ENCODE measurements around the gene SRRM1. TPM values are rescaled to one million over a fixed set of nuclear protein-coding genes. Genes with fewer than 3 reads are reported as not detected.
"Not testable (repeated sequence)": the region's sequence is repeated elsewhere in the genome, so short reads cannot be mapped to it uniquely, and the experiment has no call there.

Gene SRRM1
- total RNA-seq, 1 experiment from 2014 or later = 290 TPM

DNA sequence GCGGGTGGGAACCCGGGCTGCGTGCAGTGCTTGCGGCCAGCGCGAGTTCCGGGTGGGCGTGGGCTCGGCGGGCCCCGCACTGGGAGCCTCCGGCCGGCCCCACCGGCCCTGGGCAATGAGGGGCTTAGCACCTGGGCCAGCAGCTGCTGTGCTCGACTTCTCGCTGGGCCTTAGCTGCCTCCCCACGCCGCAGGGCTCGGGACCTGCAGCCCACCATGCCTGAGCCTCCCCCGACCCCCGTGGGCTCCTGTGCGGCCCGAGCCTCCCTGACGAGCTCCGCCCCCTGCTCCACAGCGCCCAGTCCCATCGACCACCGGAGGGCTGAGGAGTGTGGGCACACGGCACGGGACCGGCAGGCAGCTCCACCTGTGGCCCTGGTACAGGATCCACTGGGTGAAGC, 78.4 kb downstream of the SRRM1 start:
- Histone ChIP-seq H3K4me2 (ENCODE audit: insufficient read depth, insufficient read length, low read length) (no peak overlapping the region), H4K91ac (ENCODE audit: insufficient read length, low read depth, low read length) (no peak overlapping the region), H3K27ac (ENCODE audit: insufficient read length, low read depth, low read length) (no peak overlapping the region), H3K79me1 (ENCODE audit: insufficient read depth, low read depth, low read length, poor library complexity, severe bottlenecking) (no peaks in the 10 kb centered on the region), H2AK5ac (ENCODE audit: insufficient read length, low read length) (no peak overlapping the region), H3T11ph (ENCODE audit: low read length) (no peak overlapping the region), H3K23ac (ENCODE audit: insufficient read length, low read depth, low read length) (no peak overlapping the region), H4K8ac (replicated peaks; ENCODE audit: insufficient read length, low read depth, low read length) (no peak overlapping the region), H3K14ac (ENCODE audit: insufficient read depth, low read length) (no peak overlapping the region), H3K9ac (ENCODE audit: extremely low read depth, insufficient read length, low read length) (no peak overlapping the region), H2BK5ac (ENCODE audit: insufficient read length, low read length) (no peak overlapping the region), H3K4ac (ENCODE audit: low read depth, low read length) (no peak overlapping the region), H2BK15ac (ENCODE audit: low read depth, low read length) (no peak overlapping the region), H3K27me3 (ENCODE audit: insufficient read depth, low read length) (no peaks in the 10 kb centered on the region), H3K9me3 (ENCODE audit: control insufficient read depth, low read depth, low read length) (no peaks in the 10 kb centered on the region), H2BK20ac (ENCODE audit: low read depth, low read length, poor library complexity, severe bottlenecking) (no peak overlapping the region), H4K5ac (ENCODE audit: insufficient read length, low read depth, low read length) (no peak overlapping the region), H3K18ac (ENCODE audit: insufficient read length, low read depth, low read length) (no peak overlapping the region), H2BK120ac (ENCODE audit: low read depth, low read length, poor library complexity, severe bottlenecking) (no peak overlapping the region), H2AFZ (ENCODE audit: low read length) (no peak overlapping the region), H3K79me2 (ENCODE audit: insufficient read depth, low read length) (no peaks in the 10 kb centered on the region), H4K20me1 (ENCODE audit: control insufficient read depth, insufficient read depth, insufficient read length) (no peaks in the 10 kb centered on the region), H3K4me1 (ENCODE audit: insufficient read depth, low read length) (peaks cover 4% of the 10 kb centered on the region; the same call in 1 of the 2 replicates), H3K23me2 (ENCODE audit: insufficient read length, low read depth, low read length, poor library complexity, severe bottlenecking) (no peaks in the 10 kb centered on the region), H3K56ac (ENCODE audit: insufficient read length, low read depth, low read length) (no peak overlapping the region), H2BK12ac (ENCODE audit: insufficient read length, low read depth, low read length) (no peak overlapping the region)
- WGBS (ENCODE audit: extremely low coverage, insufficient read length, low lambda C conversion rate) = no CpG with 5 or more reads among the region's 31 CpGs
- TF ChIP-seq, protein P1, sequence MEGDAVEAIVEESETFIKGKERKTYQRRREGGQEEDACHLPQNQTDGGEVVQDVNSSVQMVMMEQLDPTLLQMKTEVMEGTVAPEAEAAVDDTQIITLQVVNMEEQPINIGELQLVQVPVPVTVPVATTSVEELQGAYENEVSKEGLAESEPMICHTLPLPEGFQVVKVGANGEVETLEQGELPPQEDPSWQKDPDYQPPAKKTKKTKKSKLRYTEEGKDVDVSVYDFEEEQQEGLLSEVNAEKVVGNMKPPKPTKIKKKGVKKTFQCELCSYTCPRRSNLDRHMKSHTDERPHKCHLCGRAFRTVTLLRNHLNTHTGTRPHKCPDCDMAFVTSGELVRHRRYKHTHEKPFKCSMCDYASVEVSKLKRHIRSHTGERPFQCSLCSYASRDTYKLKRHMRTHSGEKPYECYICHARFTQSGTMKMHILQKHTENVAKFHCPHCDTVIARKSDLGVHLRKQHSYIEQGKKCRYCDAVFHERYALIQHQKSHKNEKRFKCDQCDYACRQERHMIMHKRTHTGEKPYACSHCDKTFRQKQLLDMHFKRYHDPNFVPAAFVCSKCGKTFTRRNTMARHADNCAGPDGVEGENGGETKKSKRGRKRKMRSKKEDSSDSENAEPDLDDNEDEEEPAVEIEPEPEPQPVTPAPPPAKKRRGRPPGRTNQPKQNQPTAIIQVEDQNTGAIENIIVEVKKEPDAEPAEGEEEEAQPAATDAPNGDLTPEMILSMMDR (conservative IDR thresholded peaks at IDR 0.05) = no peak
- Mint-ChIP-seq H3K36me3 (ENCODE audit: insufficient read depth in 1 of 3, low read depth in 3 of 3) (peaks cover 0 to 15% (median 3%) of the 10 kb centered on the region in 3 experiments; a peak in 4 of 7 replicates), H3K27me3 (ENCODE audit: low read depth) (no peaks in the 10 kb centered on the region), H3K9me3 (peaks cover 0 to 10% of the 10 kb centered on the region in 2 experiments; a peak in 3 of 5 replicates), H3K4me1 (peaks cover 20 to 25% of the 10 kb centered on the region in 2 experiments), H3K27ac (no peak overlapping the region), H3K4me3 (no peak overlapping the region)
- DNase-seq = no peak

DNA sequence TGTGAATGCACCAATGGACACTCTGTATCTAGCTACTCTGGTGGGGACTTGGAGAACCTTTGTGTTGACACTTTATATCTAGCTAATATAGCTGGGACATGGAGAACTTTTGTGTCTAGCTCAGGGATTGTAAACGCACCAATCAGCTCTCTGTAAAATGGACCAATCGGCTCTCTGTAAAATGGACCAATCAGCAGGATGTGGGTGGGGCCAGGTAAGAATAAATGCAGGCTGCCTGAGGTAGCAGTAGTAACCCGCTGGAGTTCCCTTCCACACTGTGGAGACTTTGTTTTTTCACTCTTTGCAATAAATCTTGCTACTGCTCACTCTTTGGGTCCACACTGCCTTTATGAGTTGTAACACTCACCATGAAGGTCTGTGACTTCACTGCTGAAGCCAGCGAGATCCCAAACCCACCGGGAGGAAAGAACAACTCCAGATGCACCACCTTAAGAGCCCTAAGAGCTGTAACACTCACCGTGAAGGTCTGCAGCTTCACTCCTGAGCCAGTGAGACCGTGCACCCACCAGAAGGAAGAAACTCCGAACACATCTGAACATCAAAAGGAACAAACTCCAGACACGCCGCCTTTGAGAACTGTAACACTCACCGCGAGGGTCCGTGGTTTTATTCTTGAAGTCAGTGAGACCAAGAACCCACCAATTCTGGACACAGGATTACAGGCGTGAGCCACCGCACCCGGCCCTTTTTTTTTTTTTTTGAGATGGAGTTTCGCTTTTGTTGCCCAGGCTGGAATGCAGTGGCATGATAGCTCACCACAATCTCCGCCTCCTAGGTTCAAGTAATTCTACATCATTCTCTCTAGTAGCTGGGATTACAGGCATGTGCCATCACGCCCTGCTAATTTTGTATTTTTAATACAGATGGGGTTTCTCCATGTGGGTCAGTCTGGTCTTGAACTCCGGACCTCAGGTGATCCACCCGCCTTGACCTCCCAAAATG, 79.3 kb downstream of the SRRM1 start:
- not testable (repeated sequence) for H2BK12ac ChIP-seq (ENCODE audit: insufficient read length, low read depth, low read length); H3K27me3 Mint-ChIP-seq (ENCODE audit: low read depth); H4K91ac ChIP-seq (ENCODE audit: insufficient read length, low read depth, low read length); H2BK20ac ChIP-seq (ENCODE audit: low read depth, low read length, poor library complexity, severe bottlenecking); H2BK15ac ChIP-seq (ENCODE audit: low read depth, low read length); H3K27me3 ChIP-seq (ENCODE audit: insufficient read depth, low read length); H3K4me1 ChIP-seq (ENCODE audit: insufficient read depth, low read length); H3K14ac ChIP-seq (ENCODE audit: insufficient read depth, low read length); H3K23me2 ChIP-seq (ENCODE audit: insufficient read length, low read depth, low read length, poor library complexity, severe bottlenecking); H3K9ac ChIP-seq (ENCODE audit: extremely low read depth, insufficient read length, low read length); H2AFZ ChIP-seq (ENCODE audit: low read length); H2AK5ac ChIP-seq (ENCODE audit: insufficient read length, low read length); H3K4me3 Mint-ChIP-seq; H3K23ac ChIP-seq (ENCODE audit: insufficient read length, low read depth, low read length); H3K9me3 ChIP-seq (ENCODE audit: control insufficient read depth, low read depth, low read length); H3K79me1 ChIP-seq (ENCODE audit: insufficient read depth, low read depth, low read length, poor library complexity, severe bottlenecking); H3K4me2 ChIP-seq (ENCODE audit: insufficient read depth, insufficient read length, low read length); H3T11ph ChIP-seq (ENCODE audit: low read length); DNase-seq; H3K18ac ChIP-seq (ENCODE audit: insufficient read length, low read depth, low read length); H3K4ac ChIP-seq (ENCODE audit: low read depth, low read length); H2BK120ac ChIP-seq (ENCODE audit: low read depth, low read length, poor library complexity, severe bottlenecking); H4K20me1 ChIP-seq (ENCODE audit: control insufficient read depth, insufficient read depth, insufficient read length); H4K8ac ChIP-seq (replicated peaks; ENCODE audit: insufficient read length, low read depth, low read length); H3K56ac ChIP-seq (ENCODE audit: insufficient read length, low read depth, low read length); H4K5ac ChIP-seq (ENCODE audit: insufficient read length, low read depth, low read length); H2BK5ac ChIP-seq (ENCODE audit: insufficient read length, low read length); H3K27ac ChIP-seq (ENCODE audit: insufficient read length, low read depth, low read length); H3K79me2 ChIP-seq (ENCODE audit: insufficient read depth, low read length)
- no CpG with 5 or more reads among the region's 21 CpGs for WGBS (ENCODE audit: extremely low coverage, insufficient read length, low lambda C conversion rate)
- Mint-ChIP-seq H3K9me3 (peaks cover 0 to 10% of the 10 kb centered on the region in 2 experiments; a peak in 3 of 5 replicates), H3K36me3 (ENCODE audit: insufficient read depth in 1 of 3, low read depth in 3 of 3) (peaks cover 0 to 15% (median 3%) of the 10 kb centered on the region in 3 experiments; a peak in 4 of 7 replicates), H3K4me1 (peaks cover 26 to 32% of the 10 kb centered on the region in 2 experiments), H3K27ac (peak overlapping the region in 1 of 3 experiments; percentile 48; a peak in 1 of 7 replicates)
